DOHH2 (cell line): ENCODE measurements around the gene VASP.

ENCODE experiments used
- EZH2phosphoT487 ChIP-seq: fragments of 200-600 bp; sonication (generic); IDR thresholded peaks from 2 replicates; pipeline ENCODE4 v1.6.1; 2017; ENCODE audit warnings: borderline replicate concordance, mild to moderate bottlenecking, antibody characterized with exemption, low read length, moderate library complexity, mixed read lengths
- TF ChIP-seq, protein P1 (sequence below): fragments of 200-600 bp; sonication (generic); IDR thresholded peaks from one replicate; pipeline ENCODE4 v1.5.1; 2014; ENCODE audit warnings: antibody characterized with exemption, mild to moderate bottlenecking, low read depth, low read length; ENCODE audit not compliant: poor library complexity, severe bottlenecking

- TF ChIP-seq, protein P1, sequence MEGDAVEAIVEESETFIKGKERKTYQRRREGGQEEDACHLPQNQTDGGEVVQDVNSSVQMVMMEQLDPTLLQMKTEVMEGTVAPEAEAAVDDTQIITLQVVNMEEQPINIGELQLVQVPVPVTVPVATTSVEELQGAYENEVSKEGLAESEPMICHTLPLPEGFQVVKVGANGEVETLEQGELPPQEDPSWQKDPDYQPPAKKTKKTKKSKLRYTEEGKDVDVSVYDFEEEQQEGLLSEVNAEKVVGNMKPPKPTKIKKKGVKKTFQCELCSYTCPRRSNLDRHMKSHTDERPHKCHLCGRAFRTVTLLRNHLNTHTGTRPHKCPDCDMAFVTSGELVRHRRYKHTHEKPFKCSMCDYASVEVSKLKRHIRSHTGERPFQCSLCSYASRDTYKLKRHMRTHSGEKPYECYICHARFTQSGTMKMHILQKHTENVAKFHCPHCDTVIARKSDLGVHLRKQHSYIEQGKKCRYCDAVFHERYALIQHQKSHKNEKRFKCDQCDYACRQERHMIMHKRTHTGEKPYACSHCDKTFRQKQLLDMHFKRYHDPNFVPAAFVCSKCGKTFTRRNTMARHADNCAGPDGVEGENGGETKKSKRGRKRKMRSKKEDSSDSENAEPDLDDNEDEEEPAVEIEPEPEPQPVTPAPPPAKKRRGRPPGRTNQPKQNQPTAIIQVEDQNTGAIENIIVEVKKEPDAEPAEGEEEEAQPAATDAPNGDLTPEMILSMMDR = no peak
- TF ChIP-seq EZH2phosphoT487 = no peak
Observed at GRCh38 chr19:45474606-45475521, 32.4 kb upstream of the VASP start.
